Measurements from ENCODE around the gene GSAP.

The GSAP gene

GRCh38 chr7:77406421-77406820 lies 9.7 kb downstream of the GSAP start:
- no peak for DNase-seq

GRCh38 chr7:77404641-77405040 lies 11.5 kb downstream of the GSAP start:
- DNase-seq = no peak

- DNase-seq = no peak
Observed at GRCh38 chr7:77403957-77404356, 12.2 kb downstream of the GSAP start.

GRCh38 chr7:77402818-77403217 lies 13.3 kb downstream of the GSAP start:
- DNase-seq = no peak

- DNase-seq = no peak
Observed at GRCh38 chr7:77401002-77401401, 15.1 kb downstream of the GSAP start.

- DNase-seq = no peak
Observed at GRCh38 chr7:77399816-77400215, 16.3 kb downstream of the GSAP start.

- no peak for DNase-seq
Observed at GRCh38 chr7:77396894-77397547, 19.1 kb downstream of the GSAP start.

GRCh38 chr7:77395626-77396025 lies 20.5 kb downstream of the GSAP start:
- DNase-seq = no peak

GRCh38 chr7:77393954-77394353 lies 22.2 kb downstream of the GSAP start:
- no peak for DNase-seq

GRCh38 chr7:77393261-77393660 lies 22.9 kb downstream of the GSAP start:
- DNase-seq = peak; percentile 78

- no peak for DNase-seq
Observed at GRCh38 chr7:77391230-77391629, 24.9 kb downstream of the GSAP start.

- DNase-seq = no peak
Observed at GRCh38 chr7:77388055-77388641, 28.0 kb downstream of the GSAP start.

GRCh38 chr7:77386165-77386822 lies 29.9 kb downstream of the GSAP start:
- DNase-seq = no peak

- no peak for DNase-seq
Observed at GRCh38 chr7:77383333-77383740, 32.8 kb downstream of the GSAP start.

GRCh38 chr7:77382532-77382931 lies 33.6 kb downstream of the GSAP start:
- DNase-seq = no peak

GRCh38 chr7:77378584-77378983 lies 37.6 kb downstream of the GSAP start:
- no peak for DNase-seq

- DNase-seq = no peak
Observed at GRCh38 chr7:77370606-77371005, 45.5 kb downstream of the GSAP start.

GRCh38 chr7:77368974-77369373 lies 47.2 kb downstream of the GSAP start:
- no peak for DNase-seq

- DNase-seq = no peak
Observed at GRCh38 chr7:77367976-77368375, 48.2 kb downstream of the GSAP start.

- no peak for DNase-seq
Observed at GRCh38 chr7:77362905-77363304, 53.2 kb downstream of the GSAP start.

- DNase-seq = no peak
Observed at GRCh38 chr7:77360969-77361368, 55.2 kb downstream of the GSAP start.

GRCh38 chr7:77360104-77360503 lies 56.0 kb downstream of the GSAP start:
- no peak for DNase-seq

GRCh38 chr7:77359599-77359998 lies 56.5 kb downstream of the GSAP start:
- no peak for DNase-seq

GRCh38 chr7:77354914-77355313 lies 61.2 kb downstream of the GSAP start:
- DNase-seq = no peak

- no peak for DNase-seq
Observed at GRCh38 chr7:77354484-77354883, 61.7 kb downstream of the GSAP start.
